NOMO-1 treated with DMSO at 0.1 percent for 48 hours (cell line): Measurements from ENCODE around the gene SUSD1.
"Not testable (repeated sequence)": the region's sequence is repeated elsewhere in the genome, so short reads cannot be mapped to it uniquely, and the experiment has no call there.

Source experiments
- DNase-seq: peaks from one replicate; lab custom pipeline; 2025; ENCODE audit not compliant: unreplicated experiment; lab: John Stamatoyannopoulos, UW

SUSD1 gene

GRCh38 chr9:112174965-112175795 lies at the start of gene SUSD1:
SUSD1 (minus strand) TSS chr9:112175297; CDS start chr9:112175235, 62 bp downstream.
- DNase-seq: peak; percentile 20

GRCh38 chr9:112224401-112225289 lies 49.5 kb upstream of the SUSD1 start:
- DNase-seq: no peak

- DNase-seq: no peak
These were observed 43.8 kb upstream of the SUSD1 start for GRCh38 chr9:112218908-112219307.

- no peak for DNase-seq
These were observed 37.8 kb upstream of the SUSD1 start for GRCh38 chr9:112212926-112213325.

GRCh38 chr9:112207451-112207850 lies 32.4 kb upstream of the SUSD1 start:
- DNase-seq: no peak

GRCh38 chr9:112203536-112203935 lies 28.4 kb upstream of the SUSD1 start:
- DNase-seq: no peak

GRCh38 chr9:112200711-112201110 lies 25.6 kb upstream of the SUSD1 start:
- DNase-seq: no peak

GRCh38 chr9:112198646-112199045 lies 23.5 kb upstream of the SUSD1 start:
- DNase-seq: no peak

GRCh38 chr9:112194969-112195431 lies 19.9 kb upstream of the SUSD1 start:
- DNase-seq: peak; percentile 38

- DNase-seq: no peak
These were observed 18.6 kb upstream of the SUSD1 start for GRCh38 chr9:112193572-112194288.

- not testable (repeated sequence) for DNase-seq
These were observed 15.2 kb upstream of the SUSD1 start for GRCh38 chr9:112190320-112190719.

GRCh38 chr9:112188884-112189283 lies 13.8 kb upstream of the SUSD1 start:
- no peak for DNase-seq

GRCh38 chr9:112187404-112187803 lies 12.3 kb upstream of the SUSD1 start:
- DNase-seq: no peak

- no peak for DNase-seq
These were observed 11.6 kb upstream of the SUSD1 start for GRCh38 chr9:112186695-112187094.

- no peak for DNase-seq
These were observed 9.8 kb upstream of the SUSD1 start for GRCh38 chr9:112184946-112185345.

- no peak for DNase-seq
These were observed 9.1 kb upstream of the SUSD1 start for GRCh38 chr9:112184221-112184620.

- peak; percentile 25 for DNase-seq
These were observed 5.3 kb upstream of the SUSD1 start for GRCh38 chr9:112180387-112180881.

GRCh38 chr9:112179816-112180215 lies 4.7 kb upstream of the SUSD1 start:
- no peak for DNase-seq

GRCh38 chr9:112176524-112176923 lies 1.4 kb upstream of the SUSD1 start:
- DNase-seq: no peak

GRCh38 chr9:112175796-112176315 lies 759 bp upstream of the SUSD1 start:
- no peak for DNase-seq
